Measurements from ENCODE around the gene PPT1.

Gene PPT1

DNA sequence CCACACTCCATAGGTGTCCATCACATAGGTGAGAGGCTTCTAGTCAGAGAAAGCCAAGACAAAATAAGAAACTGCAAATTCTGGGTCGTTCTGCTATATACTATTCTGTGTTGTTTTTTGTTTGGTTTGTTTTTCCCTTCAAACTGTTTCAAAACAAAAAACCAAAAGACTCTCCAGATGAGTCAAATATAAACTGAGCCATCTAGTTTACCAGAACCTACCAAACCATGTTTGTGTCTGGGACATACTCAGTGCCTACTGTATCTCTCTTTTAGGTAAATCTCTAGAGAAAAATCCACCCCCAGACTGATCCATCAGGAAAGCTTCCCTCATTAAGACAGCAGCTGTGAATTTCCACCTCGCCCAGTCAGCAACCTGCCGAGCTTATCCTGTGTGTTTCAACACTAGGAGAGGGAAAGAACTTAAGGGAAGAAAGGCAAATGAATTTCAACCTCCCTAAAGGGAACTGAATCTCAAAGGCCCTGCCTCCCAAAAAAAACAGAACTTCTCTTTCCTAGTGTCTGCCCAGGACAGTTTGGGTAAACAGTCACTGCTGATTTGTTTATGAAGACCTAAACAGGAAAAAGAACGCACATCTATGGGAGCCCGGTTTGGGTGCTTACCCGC lies 17.2 kb downstream of the PPT1 start:
- no peaks in the 10 kb centered on the region for H3K4me1 ChIP-seq (ENCODE audit: insufficient read depth, low read length, severe bottlenecking)
- H3K9me2 ChIP-seq (ENCODE audit: low read depth, low read length): no peaks in the 10 kb centered on the region
- H3K27ac ChIP-seq (ENCODE audit: low read depth, low read length, poor library complexity, severe bottlenecking): no peak overlapping the region
- H3K79me2 ChIP-seq (ENCODE audit: insufficient read depth, low read length): no peaks in the 10 kb centered on the region
- TF ChIP-seq, protein P1, sequence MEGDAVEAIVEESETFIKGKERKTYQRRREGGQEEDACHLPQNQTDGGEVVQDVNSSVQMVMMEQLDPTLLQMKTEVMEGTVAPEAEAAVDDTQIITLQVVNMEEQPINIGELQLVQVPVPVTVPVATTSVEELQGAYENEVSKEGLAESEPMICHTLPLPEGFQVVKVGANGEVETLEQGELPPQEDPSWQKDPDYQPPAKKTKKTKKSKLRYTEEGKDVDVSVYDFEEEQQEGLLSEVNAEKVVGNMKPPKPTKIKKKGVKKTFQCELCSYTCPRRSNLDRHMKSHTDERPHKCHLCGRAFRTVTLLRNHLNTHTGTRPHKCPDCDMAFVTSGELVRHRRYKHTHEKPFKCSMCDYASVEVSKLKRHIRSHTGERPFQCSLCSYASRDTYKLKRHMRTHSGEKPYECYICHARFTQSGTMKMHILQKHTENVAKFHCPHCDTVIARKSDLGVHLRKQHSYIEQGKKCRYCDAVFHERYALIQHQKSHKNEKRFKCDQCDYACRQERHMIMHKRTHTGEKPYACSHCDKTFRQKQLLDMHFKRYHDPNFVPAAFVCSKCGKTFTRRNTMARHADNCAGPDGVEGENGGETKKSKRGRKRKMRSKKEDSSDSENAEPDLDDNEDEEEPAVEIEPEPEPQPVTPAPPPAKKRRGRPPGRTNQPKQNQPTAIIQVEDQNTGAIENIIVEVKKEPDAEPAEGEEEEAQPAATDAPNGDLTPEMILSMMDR (IDR thresholded peaks at IDR 0.05; ENCODE audit: low read length): no peak
- no peak for TF ChIP-seq EZH2 (IDR thresholded peaks at IDR 0.05; ENCODE audit: borderline replicate concordance, low read length)
- no peak overlapping the region for H3K9ac ChIP-seq (ENCODE audit: low read length)
- H4K20me1 ChIP-seq (ENCODE audit: insufficient read depth, low read length): no peaks in the 10 kb centered on the region
- H3K27me3 ChIP-seq (ENCODE audit: insufficient read depth, low read length): no peaks in the 10 kb centered on the region
- H3K9me3 ChIP-seq (ENCODE audit: low read length): no peaks in the 10 kb centered on the region
- H3K4me2 ChIP-seq (ENCODE audit: low read length): no peak overlapping the region
- no peak overlapping the region for H3K4me3 ChIP-seq (ENCODE audit: low read depth, low read length, poor library complexity, severe bottlenecking)
- H2AFZ ChIP-seq (ENCODE audit: low read length): no peak overlapping the region
- H3K36me3 ChIP-seq (ENCODE audit: insufficient read depth, low read length): peaks cover 73% of the 10 kb centered on the region
- no peaks in the 10 kb centered on the region for H3F3A ChIP-seq (ENCODE audit: insufficient read depth, low read length)

DNA sequence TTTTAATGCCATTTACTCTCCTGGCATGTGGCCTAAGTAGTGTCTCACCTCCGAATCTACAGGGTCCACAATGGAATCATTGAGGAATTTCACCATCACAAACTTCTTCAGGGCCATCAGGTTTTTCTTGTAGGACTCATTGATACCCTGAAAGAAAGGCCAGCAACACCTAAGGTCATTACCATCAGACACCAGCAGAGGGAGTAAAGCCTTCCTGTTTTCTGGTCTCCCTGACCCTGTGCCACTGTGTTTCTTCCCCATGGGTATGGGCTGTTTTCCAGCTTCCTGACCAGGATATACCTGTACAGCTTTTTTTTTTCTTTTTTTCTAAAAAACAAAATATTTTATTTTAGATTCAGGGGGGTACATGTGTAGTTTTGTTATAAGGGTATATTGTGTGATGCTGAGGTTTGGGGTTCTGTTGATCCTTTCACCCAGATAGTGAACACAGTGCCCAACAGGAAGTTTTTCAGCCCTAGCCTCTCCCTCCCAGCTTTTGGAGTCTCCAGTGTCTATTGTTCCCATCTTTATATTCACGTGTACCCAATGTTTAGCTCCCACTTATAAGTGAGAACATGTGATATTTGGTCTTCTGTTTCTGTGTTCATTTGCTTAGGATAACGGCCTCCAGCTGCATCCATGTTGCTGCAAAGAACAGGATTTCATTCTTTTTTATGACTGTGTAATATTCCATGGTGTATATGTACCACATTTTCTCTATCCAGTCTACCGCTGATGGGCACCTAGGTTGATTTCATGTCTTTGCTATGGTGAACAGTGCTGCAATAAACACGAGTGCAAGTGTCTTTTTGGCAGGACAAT lies 18.3 kb downstream of the PPT1 start:
- H4K20me1 ChIP-seq (ENCODE audit: insufficient read depth, low read length): no peaks in the 10 kb centered on the region
- H3K27me3 ChIP-seq (ENCODE audit: insufficient read depth, low read length): no peaks in the 10 kb centered on the region
- H3K36me3 ChIP-seq (ENCODE audit: insufficient read depth, low read length): peaks cover 77% of the 10 kb centered on the region
- H3K4me2 ChIP-seq (ENCODE audit: low read length): no peak overlapping the region
- no peaks in the 10 kb centered on the region for H3K9me3 ChIP-seq (ENCODE audit: low read length)
- H3K9ac ChIP-seq (ENCODE audit: low read length): no peak overlapping the region
- H3K4me1 ChIP-seq (ENCODE audit: insufficient read depth, low read length, severe bottlenecking): no peaks in the 10 kb centered on the region
- no peaks in the 10 kb centered on the region for H3K9me2 ChIP-seq (ENCODE audit: low read depth, low read length)
- no peak overlapping the region for H3K27ac ChIP-seq (ENCODE audit: low read depth, low read length, poor library complexity, severe bottlenecking)
- no peaks in the 10 kb centered on the region for H3K79me2 ChIP-seq (ENCODE audit: insufficient read depth, low read length)
- TF ChIP-seq, protein P1 (IDR thresholded peaks at IDR 0.05; ENCODE audit: low read length): peak; percentile 70
- no peak for TF ChIP-seq EZH2 (IDR thresholded peaks at IDR 0.05; ENCODE audit: borderline replicate concordance, low read length)
- H2AFZ ChIP-seq (ENCODE audit: low read length): no peak overlapping the region
- no peak overlapping the region for H3K4me3 ChIP-seq (ENCODE audit: low read depth, low read length, poor library complexity, severe bottlenecking)
- no peaks in the 10 kb centered on the region for H3F3A ChIP-seq (ENCODE audit: insufficient read depth, low read length)

DNA sequence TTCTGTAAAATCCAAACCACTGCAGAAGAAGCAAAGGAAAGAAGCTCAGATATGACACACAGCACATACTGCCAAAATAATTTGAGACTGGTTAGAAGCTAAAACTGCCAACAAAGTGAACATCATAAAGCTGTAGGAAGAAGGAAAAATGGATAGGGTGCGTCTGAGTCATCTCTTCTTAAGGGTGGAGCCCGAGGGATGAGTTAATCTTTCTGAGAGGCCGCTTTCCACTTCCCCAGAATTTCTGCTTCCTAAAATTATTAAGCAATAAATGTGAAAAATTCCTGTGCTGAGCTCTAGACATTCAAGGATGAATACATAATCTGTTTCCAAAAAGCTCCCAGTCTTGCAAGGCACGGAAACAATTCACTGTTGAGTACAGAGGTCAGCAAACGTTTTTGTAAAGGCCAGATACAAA lies 20.1 kb downstream of the PPT1 start:
- Histone ChIP-seq H3K4me2 (ENCODE audit: low read length) (no peak overlapping the region), H3K27ac (ENCODE audit: low read depth, low read length, poor library complexity, severe bottlenecking) (no peak overlapping the region)

More for the DNA sequence above, 20.1 kb downstream of the PPT1 start:
- Histone ChIP-seq H3K9me3 (ENCODE audit: low read length) (no peaks in the 10 kb centered on the region), H3F3A (ENCODE audit: insufficient read depth, low read length) (no peaks in the 10 kb centered on the region), H3K4me1 (ENCODE audit: insufficient read depth, low read length, severe bottlenecking) (no peaks in the 10 kb centered on the region), H3K36me3 (ENCODE audit: insufficient read depth, low read length) (peaks cover 85% of the 10 kb centered on the region), H2AFZ (ENCODE audit: low read length) (no peak overlapping the region), H3K27me3 (ENCODE audit: insufficient read depth, low read length) (no peaks in the 10 kb centered on the region), H3K4me3 (ENCODE audit: low read depth, low read length, poor library complexity, severe bottlenecking) (no peak overlapping the region), H3K9me2 (ENCODE audit: low read depth, low read length) (no peaks in the 10 kb centered on the region), H3K9ac (ENCODE audit: low read length) (no peak overlapping the region), H4K20me1 (ENCODE audit: insufficient read depth, low read length) (no peaks in the 10 kb centered on the region), H3K79me2 (ENCODE audit: insufficient read depth, low read length) (no peaks in the 10 kb centered on the region)
- TF ChIP-seq, protein P1 (IDR thresholded peaks at IDR 0.05; ENCODE audit: low read length): no peak
- TF ChIP-seq EZH2 (IDR thresholded peaks at IDR 0.05; ENCODE audit: borderline replicate concordance, low read length): no peak
